Panc1 (cell line): ENCODE measurements around the gene SULT1A4. TPM values are rescaled to one million over a fixed set of nuclear protein-coding genes. Genes with fewer than 3 reads are reported as not detected.
"Not testable (repeated sequence)": the region's sequence is repeated elsewhere in the genome, so short reads cannot be mapped to it uniquely, and the experiment has no call there.

ENCODE experiments used
- ATAC-seq: fragments of 200-7000 bp; cut with Tn5 transposase; 2 replicates; pipeline ENCODE4 v1.9.1; 2020; ENCODE audit warnings: mild to moderate bottlenecking, moderate library complexity
- BruUV-seq: library from RNA; stranded (reverse); fragments of 400-500 nt; replicated peaks from 2 replicates; lab custom pipeline; 2021; lab: Mats Ljungman, UMichigan
- CTCF ChIA-PET: fragments of 300-600 bp; sonication (Branson Sonifier 250); formaldehyde crosslinking; loops from one replicate; lab custom pipeline; 2022; ENCODE audit warnings: antibody characterized with exemption; lab: Charles Lee
- POLR2A ChIA-PET: fragments of 300-600 bp; sonication (Branson Sonifier 250); formaldehyde crosslinking; loops from one replicate; lab custom pipeline; 2022; ENCODE audit warnings: antibody characterized with exemption; lab: Charles Lee
- DNase-seq: peaks from one replicate; pipeline ENCODE4 v3.0.0-alpha.2; 2010; ENCODE audit warnings: low read depth, low spot score
- H3K27ac ChIP-seq: 2 replicates; pipeline ENCODE4 v1.5.1; 2011; ENCODE audit warnings: mild to moderate bottlenecking, low read length, inconsistent platforms
- H3K27me3 ChIP-seq: fragments of 200-500 bp; sonication (Bioruptor generic); 2 replicates; pipeline ENCODE4 v1.6.0; 2014; ENCODE audit warnings: low read length, inconsistent platforms; ENCODE audit not compliant: control insufficient read depth, insufficient read depth
- H3K36me3 ChIP-seq: fragments of 200-500 bp; sonication (Bioruptor generic); 2 replicates; pipeline ENCODE4 v1.5.1; 2014; ENCODE audit warnings: inconsistent platforms, mild to moderate bottlenecking, low read length, moderate library complexity; ENCODE audit not compliant: control insufficient read depth, insufficient read depth
- H3K4me1 ChIP-seq: 2 replicates; pipeline ENCODE4 v1.5.1; 2011; ENCODE audit warnings: inconsistent platforms, mild to moderate bottlenecking, low read length, moderate library complexity; ENCODE audit not compliant: control insufficient read depth, insufficient read depth
- H3K4me3 ChIP-seq, 2 experiments: 2 replicates each; pipeline ENCODE4 v1.5.1; 2011 to 2012; ENCODE audit warnings: low read depth in 2 of 2, low read length in 2 of 2, mild to moderate bottlenecking in 2 of 2, inconsistent platforms in 1 of 2, moderate library complexity in 1 of 2
- H3K9me3 ChIP-seq: fragments of 200-500 bp; sonication (Bioruptor generic); 2 replicates; pipeline ENCODE4 v1.5.1; 2014; ENCODE audit warnings: low read depth, mild to moderate bottlenecking, inconsistent platforms, low read length, moderate library complexity; ENCODE audit not compliant: control insufficient read depth, insufficient read depth
- in situ Hi-C: cut with HindIII; loops from 2 replicates; pipeline ENCODE4 v1.10.0; 2016; ENCODE audit warnings: low sequenced_read_pairs, low pct_unique_long_range_greater_than_20kb
- intact Hi-C: fragments of 100-400 bp; cut with micrococcal nuclease; formaldehyde crosslinking; loops from one replicate; pipeline ENCODE4 v1.10.0; 2022; ENCODE audit not compliant: unreplicated experiment
- total RNA-seq: library from RNA; stranded (reverse); gene quantifications from one replicate; pipeline ENCODE4 v1.2.1, GENCODE V29; 2021; ENCODE audit not compliant: unreplicated experiment

SULT1A4 gene
- total RNA-seq, 1 experiment from 2014 or later: 1.2 TPM

DNA sequence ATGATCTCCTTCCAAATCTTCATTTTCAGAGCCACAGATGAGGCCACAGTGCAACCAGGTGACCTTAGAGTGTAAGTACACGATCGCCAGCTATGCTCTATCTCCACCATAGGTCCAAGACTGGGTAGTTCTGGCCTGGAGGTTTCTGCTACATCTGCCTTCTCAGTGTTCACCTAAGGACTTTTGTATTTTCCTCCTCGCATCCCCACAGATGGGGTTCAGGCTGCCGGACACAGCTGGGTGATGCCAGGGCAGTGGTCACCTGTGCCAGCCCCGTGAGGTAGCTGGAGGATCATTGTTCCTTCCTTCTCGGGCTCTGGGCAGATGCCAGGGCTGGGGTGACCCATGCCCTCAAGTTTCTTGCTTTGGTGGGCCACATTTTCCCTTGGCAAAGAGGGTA is 46.6 kb downstream of the SULT1A4 start, which contains the start of gene NPIPB12:
Gene NPIPB12 (minus strand): TSS at position 101 of the 400 bp plus-strand sequence.
- H3K27me3 ChIP-seq, ATAC-seq, BruUV-seq, CTCF ChIA-PET, H3K36me3 ChIP-seq, H3K4me3 ChIP-seq, in situ Hi-C loops, H3K27ac ChIP-seq, H3K4me1 ChIP-seq, DNase-seq, H3K9me3 ChIP-seq, POLR2A ChIA-PET, intact Hi-C loops: not testable (repeated sequence)

Other genes with a start within 250 kb of the SULT1A4 start
- 2.7 TPM for gene NPIPB11, start 53.2 kb upstream of the SULT1A4 start, total RNA-seq
- gene BOLA2, start 5.6 kb upstream of the SULT1A4 start, total RNA-seq: 8.5 TPM
- 48.3 TPM for gene SLX1B, start 5.4 kb upstream of the SULT1A4 start, total RNA-seq
- gene NPIPB12, start 46.5 kb downstream of the SULT1A4 start, total RNA-seq: 55.3 TPM
- gene SPN, start 203.3 kb downstream of the SULT1A4 start, total RNA-seq: 1.3 TPM
- gene QPRT, start 219.3 kb downstream of the SULT1A4 start, total RNA-seq: 27.9 TPM